Measurements from ENCODE around the gene GHITM.
A peak's percentile ranks its signal among the peaks of the same experiment; 100 is the strongest.
"Not testable (repeated sequence)": the region's sequence is repeated elsewhere in the genome, so short reads cannot be mapped to it uniquely, and the experiment has no call there.

Gene GHITM

GRCh38 chr10:84139126-84140035 is at the start of gene GHITM:
Gene GHITM (plus strand): TSS chr10:84139509. CDS start chr10:84141501, 1,992 bp downstream.
- FAIRE-seq (peak; percentile 95), DNase-seq (ENCODE audit: low spot score) (peak; percentile 96)

DNA sequence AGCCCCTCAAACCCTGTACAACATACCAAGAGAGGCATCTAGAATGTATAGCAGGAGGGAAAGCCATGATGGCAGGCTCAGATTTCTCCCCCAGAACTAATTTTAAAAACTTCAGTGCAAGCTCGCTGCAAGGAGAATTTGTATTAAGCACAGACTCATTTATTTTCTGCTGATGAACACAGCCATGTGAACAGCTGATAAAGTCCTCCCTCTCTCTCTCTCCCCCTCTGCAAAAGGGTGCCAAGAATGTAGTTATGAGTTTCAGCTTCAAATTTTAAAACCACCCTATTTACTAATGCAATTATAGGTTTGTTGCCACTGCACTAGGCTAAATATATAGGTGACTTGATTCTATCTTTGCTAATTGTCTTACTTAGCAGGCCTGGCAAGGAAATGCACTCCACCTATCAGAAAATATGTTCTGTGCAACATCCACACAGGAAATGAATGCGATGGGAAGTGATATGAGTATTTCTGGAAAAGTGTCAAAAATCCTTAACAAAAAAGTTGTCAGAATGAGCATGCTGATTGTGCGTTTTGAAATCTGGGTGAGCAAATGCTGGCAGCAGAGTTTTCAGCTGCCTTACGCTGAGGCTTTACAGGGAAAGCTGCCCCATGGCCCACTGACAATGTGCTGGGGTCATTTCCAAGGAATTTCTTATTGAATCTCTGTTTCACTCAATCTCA is 43.4 kb upstream of the GHITM start:
- no peak for FAIRE-seq
- DNase-seq (ENCODE audit: low spot score) = no peak

DNA sequence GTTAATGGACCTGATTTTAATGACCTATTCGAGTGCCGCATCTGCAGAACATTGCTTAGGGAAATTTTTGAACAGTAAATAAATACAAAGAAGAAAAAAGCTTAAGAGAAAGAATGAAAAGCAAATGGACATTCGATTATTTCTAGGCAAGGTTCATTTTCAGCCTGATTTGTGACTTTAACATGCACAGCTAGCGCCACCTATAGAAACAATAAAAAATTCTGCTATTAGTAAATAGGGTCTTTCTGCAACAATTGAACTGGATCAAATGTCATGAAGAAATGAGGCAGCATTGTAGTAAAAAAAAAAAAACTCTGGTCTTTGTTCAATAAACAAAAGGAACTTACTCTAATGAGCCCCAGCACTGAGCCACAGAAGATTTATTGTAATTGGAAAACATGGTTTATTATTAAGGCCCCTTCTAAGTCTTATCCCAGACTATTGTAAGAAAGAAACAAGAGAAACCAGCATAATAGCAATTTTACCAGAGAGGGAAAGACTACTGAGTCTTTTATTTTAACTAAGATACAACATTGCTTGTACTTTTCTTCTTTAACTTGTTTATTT is 41.4 kb upstream of the GHITM start:
- DNase-seq (ENCODE audit: low spot score) (no peak), FAIRE-seq (peak; percentile 48)

DNA sequence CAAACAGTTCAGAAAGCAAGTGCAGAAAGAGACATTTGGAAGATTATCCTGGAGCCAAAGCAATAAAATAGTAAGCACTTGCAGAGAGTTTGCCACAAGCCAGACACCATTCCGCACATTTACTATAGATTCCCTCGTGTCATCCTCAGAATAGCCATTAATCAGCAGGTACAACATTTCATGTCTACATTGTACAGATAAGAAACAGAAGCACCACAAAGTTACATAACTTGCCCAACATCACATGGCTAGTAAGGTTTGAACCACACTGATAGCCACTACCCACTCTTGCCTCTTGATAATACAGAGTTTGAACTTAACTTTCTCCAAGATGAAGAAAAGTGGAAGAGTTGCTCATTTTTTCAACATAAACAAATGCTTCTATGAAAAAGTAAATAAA is 40.6 kb upstream of the GHITM start:
- FAIRE-seq = no peak
- DNase-seq (ENCODE audit: low spot score) = no peak

DNA sequence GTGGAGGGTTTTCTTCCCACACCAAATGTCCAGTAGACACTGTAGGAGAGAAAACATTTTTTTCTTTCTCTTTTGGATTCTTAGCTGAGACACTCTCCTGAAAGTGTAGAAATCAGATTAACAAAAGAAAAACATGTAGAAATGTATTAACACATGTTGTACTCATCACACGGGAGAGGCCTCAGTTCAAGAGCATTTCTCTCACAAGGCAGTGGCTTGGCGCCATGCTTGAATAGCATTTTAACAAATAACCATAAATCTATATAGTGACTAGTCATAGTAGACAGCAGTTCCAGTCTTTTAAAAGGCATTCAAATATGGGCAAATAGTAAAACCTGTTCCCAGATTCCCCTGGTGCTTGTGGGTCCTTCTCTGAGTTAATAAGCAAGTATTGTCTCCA is 38.3 kb upstream of the GHITM start:
- FAIRE-seq = no peak

GRCh38 chr10:84108797-84109196 is 30.5 kb upstream of the GHITM start:
- FAIRE-seq (no peak), DNase-seq (ENCODE audit: low spot score) (no peak)

More for the DNA sequence above, 38.3 kb upstream of the GHITM start:
- DNase-seq (ENCODE audit: low spot score) = no peak

DNA sequence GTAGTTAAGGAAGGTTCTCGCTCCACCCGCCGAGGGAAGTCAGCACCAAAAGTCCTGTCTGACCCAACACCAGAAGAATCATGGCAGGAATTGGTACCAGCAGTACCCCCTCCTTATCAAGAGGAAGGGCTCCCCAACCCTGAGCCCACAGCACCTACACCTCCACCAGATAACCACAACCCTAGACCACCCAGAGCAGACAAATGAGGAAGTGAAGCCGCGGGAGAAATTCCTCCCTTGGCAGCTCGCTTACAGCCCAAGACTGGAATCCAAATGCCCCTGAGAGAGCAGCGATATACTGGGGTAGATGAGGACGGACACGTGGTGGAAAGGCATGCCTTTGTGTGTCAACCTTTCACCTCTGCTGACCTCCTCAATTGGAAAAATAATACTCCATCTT is 29.5 kb upstream of the GHITM start:
- not testable (repeated sequence) for FAIRE-seq; DNase-seq (ENCODE audit: low spot score)

GRCh38 chr10:84113468-84113867 is 25.8 kb upstream of the GHITM start:
- DNase-seq (ENCODE audit: low spot score); FAIRE-seq: not testable (repeated sequence)

- DNase-seq (ENCODE audit: low spot score) = no peak
- FAIRE-seq = no peak
Observed at GRCh38 chr10:84114088-84114667, 25.1 kb upstream of the GHITM start.

DNA sequence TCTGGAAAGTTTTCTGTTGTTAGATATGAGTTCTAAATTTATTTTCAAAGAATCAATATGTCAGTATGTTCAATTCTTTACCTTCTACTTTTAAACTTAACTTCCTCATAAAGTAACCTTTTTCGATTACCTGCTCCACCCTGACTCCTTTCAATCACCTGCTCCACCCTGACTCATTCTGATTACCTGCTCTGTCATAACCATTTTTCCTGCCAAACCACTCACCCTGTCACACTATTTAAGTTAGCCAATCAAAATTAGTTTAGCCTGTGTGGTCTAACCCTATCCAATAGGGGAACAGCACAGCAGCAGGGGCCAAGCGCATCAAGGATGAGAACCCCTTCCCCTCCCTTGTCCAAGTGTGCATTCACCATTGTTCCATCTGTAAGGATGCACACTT is 22.1 kb upstream of the GHITM start:
- FAIRE-seq; DNase-seq (ENCODE audit: low spot score): not testable (repeated sequence)

GRCh38 chr10:84117686-84118394 is 21.5 kb upstream of the GHITM start:
- peak; percentile 81 for FAIRE-seq
- peak; percentile 56 for DNase-seq (ENCODE audit: low spot score)

DNA sequence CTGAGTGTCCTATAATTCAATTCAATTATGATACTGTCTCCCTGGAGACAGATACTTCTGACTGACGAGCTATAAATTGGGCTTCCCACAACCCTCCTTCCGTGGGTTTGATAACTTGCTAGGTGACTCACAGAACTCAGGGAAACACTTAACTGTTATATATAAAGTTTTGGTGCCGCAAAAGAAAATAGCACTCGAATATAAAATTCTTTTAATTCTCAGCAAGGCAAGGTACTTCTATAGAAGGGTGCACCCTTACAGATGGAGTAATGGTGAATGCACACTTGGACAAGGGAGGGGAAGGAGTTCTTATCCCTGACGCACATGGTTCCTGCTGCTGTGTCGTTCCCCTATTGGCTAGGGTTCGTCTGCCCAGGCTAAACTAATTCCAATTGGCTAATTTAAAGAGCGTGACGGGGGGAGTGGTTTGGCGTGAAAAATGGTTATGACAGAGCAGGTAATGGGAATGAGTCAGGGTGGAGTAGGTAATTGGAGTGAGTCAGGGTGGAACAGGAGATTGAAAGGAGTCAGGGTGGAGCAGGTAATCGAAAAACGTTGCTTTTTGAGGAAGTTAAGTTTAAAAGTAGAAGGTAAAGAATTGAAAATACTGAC is 20.8 kb upstream of the GHITM start:
- FAIRE-seq (peak; percentile 76), DNase-seq (ENCODE audit: low spot score) (peak; percentile 57)

DNA sequence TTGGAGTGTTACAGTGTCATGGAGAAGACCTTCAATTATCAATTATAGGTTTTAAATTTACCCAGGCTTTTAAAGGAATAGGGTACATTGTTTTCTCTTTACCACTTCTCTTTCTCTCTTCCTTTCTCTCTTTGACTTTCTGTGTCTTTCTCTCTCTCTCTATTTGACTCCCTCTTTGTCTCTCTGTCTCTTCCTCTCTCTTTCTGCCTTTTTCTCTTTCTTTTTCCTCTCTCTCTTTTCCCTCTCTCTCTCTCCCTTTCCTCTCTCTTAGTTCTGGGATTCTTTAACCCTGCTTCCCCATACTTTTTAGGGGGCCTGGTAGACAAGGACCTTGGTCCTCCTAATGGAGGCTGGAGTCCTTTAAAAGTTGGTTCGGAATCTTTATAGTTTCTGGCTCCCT is 15.9 kb upstream of the GHITM start:
- no peak for FAIRE-seq
- DNase-seq (ENCODE audit: low spot score) = no peak

DNA sequence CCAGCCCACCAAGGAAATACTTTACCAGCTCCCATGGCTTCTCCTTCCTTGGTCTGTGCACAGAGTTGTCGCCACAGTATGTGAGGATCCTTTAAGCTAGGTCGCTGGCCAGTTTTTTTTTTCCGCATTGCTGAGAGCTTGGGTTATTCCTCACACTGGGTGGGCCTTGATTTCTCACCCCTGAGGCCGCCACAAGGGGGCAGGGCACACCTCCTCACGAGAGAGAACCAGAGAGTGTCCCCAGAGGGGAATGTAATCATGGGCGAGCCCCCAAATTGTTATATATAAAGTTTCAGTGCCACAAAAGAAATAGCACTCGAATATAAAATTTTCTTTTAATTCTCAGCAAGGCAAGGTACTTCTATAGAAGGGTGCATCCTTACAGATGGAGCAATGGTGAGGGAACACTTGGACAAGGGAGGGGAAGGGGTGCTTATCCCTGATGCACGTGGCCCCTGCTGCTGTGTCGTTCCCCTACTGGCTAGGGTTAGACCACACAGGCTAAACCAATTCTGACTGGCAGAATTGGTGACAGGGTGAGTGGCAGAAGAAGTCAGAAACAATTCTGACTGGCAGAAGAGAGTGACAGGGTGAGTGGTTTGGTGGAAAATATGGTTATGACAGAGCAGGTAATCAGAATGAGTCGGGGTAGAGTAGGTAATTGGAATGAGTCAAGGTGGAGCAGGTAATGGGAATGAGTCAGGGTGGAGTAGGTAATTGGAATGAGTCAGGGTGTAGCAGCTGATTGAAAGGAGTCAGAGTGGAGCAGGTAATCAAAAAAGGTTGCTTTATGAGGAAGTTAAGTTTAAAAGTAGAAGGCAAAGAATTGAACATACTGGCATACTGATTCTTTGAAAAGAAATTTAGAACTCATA is 13.2 kb upstream of the GHITM start:
- not testable (repeated sequence) for FAIRE-seq; DNase-seq (ENCODE audit: low spot score)

- DNase-seq (ENCODE audit: low spot score) = no peak
- FAIRE-seq = no peak
Observed at GRCh38 chr10:84126785-84127167, 12.5 kb upstream of the GHITM start.

- DNase-seq (ENCODE audit: low spot score) (peak; percentile 37), FAIRE-seq (no peak)
Observed at GRCh38 chr10:84135836-84136235, 3.5 kb upstream of the GHITM start.

DNA sequence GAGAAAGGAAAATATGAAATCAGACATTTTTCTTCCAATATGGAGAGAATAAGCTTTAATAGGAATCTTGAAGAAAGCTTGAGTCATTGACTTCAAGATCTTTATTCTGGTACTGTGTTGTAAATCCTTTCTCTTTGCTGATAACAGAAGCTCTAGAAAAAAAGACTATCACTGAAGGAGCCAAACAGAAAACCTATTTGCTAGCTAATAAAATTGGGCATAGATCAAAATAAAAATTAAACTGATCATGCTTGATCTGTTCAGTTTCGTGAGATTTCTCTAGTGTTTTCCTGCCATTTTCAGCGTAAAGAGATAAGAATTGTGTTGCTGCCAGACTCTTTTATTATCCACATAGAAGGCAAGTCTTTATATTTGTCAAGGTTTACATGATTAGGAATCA is 1.5 kb upstream of the GHITM start:
- FAIRE-seq (no peak), DNase-seq (ENCODE audit: low spot score) (no peak)

DNA sequence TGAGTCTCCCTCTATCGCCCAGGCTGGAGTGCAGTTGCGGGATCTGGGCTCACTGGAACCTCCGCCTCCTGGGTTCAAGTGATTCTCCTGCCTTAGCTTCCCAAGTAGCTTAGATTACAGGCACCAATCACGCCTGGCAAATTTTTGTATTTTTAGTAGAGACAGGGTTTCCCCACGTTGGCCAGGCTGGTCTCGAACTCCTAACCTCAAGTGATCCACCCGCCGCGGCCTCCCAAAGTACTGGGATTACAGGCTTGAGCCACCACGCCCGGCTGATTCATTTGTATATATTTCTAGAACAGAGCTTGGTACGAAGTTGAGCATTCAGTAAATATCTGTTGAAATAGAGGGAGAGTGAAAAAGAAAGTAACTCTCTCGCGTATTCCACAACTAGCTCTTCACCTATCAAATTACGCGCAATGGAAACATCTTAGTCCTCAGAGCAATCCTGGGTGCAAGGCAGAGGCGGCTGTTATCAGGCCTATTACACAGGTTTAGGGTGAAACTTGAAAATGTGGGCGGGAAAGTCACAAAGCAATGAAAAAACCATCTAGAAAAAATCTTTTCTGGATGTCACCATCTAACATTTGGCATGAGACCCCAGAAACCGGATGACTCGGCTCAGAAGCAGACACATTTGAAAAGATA is 707 bp upstream of the GHITM start:
- no peak for FAIRE-seq
- DNase-seq (ENCODE audit: low spot score) = no peak

- no peak for FAIRE-seq
- DNase-seq (ENCODE audit: low spot score) = no peak
Observed at GRCh38 chr10:84140036-84140379, 699 bp downstream of the GHITM start.

All from RCC 7860 (cell line).